ENCODE results near the gene MED13L.

- TF ChIP-seq CTCF (IDR thresholded peaks at IDR 0.05; ENCODE audit: control extremely low read depth in 1 of 3, insufficient read depth in 1 of 3, low read depth in 1 of 3, low read length in 3 of 3) = no peak
- no peak for TF ChIP-seq SRF (IDR thresholded peaks at IDR 0.05; ENCODE audit: low read depth, low read length)
Measured at GRCh38 chr12:116068853-116069252, 208.6 kb downstream of the MED13L start.
